Heart left ventricle (tissue), 16 donors: ENCODE measurements around the gene RPS29. TPM values are rescaled to one million over a fixed set of nuclear protein-coding genes. Genes with fewer than 3 reads are reported as not detected.
"Not testable (repeated sequence)": the region's sequence is repeated elsewhere in the genome, so short reads cannot be mapped to it uniquely, and the experiment has no call there.

Source experiments
- ATAC-seq, 4 donors: fragments of 200-7000 bp; cut with Tn5 transposase; one replicate each; pipeline ENCODE4 v1.9.1; 2020 to 2022; ENCODE audit warnings: moderate library complexity in 4 of 4, mild to moderate bottlenecking in 3 of 4, moderate number of reproducible peaks in 1 of 4
- DNase-seq, 5 donors: peaks; one replicate each; pipeline ENCODE4 v3.0.0-alpha.2; 2020
- H3K27ac ChIP-seq, 12 donors: fragments of 200-600 bp; sonication (generic) in 4 of 12; one replicate each; pipeline versions ENCODE4 v1.5.0 to v1.8.0; 2016 to 2022; ENCODE audit warnings: mild to moderate bottlenecking in 2 of 12
- H3K27me3 ChIP-seq, 9 donors: fragments of 200-600 bp; sonication (generic) in 2 of 9; one replicate each; pipeline versions ENCODE4 v1.5.1 to v1.8.0; 2016 to 2022; ENCODE audit warnings: mild to moderate bottlenecking in 3 of 9
- H3K36me3 ChIP-seq, 9 donors: fragments of 200-600 bp; sonication (generic) in 2 of 9; one replicate each; pipeline versions ENCODE4 v1.5.0 to v1.8.0; 2018 to 2022; ENCODE audit warnings: mild to moderate bottlenecking in 2 of 9
- H3K4me1 ChIP-seq, 12 donors: fragments of 200-600 bp; sonication (generic) in 4 of 12; one replicate each; pipeline versions ENCODE4 v1.5.0 to v1.8.0; 2016 to 2022; ENCODE audit warnings: mild to moderate bottlenecking in 3 of 12
- H3K4me3 ChIP-seq, 12 donors: fragments of 200-600 bp; sonication (generic) in 4 of 12; one replicate each; pipeline versions ENCODE4 v1.5.0 to v1.8.0; 2017 to 2022; ENCODE audit warnings: mild to moderate bottlenecking in 9 of 12, moderate library complexity in 4 of 12
- H3K9me3 ChIP-seq, 12 donors: fragments of 200-600 bp; sonication (generic) in 4 of 12; one replicate each; pipeline versions ENCODE4 v1.5.0 to v1.8.0; 2016 to 2022; ENCODE audit warnings: mild to moderate bottlenecking in 1 of 12
- POLR2A ChIP-seq, 2 donors: fragments of 450-650 bp; IDR thresholded peaks; one replicate each; pipeline ENCODE4 v1.6.1; 2017; ENCODE audit warnings: antibody characterized with exemption in 2 of 2, mild to moderate bottlenecking in 2 of 2, moderate library complexity in 2 of 2
- WGBS, 4 donors: extraction: QIAGEN DNeasy Blood & Tissue Kit in 2 of 4; methylation state at CpG; one replicate each; pipeline versions ENCODE4 v1.1.5 to v1.1.7; 2013 to 2018; 5-methylcytosine and 5-hydroxymethylcytosine counted together
- intact Hi-C, 10 donors: fragments of 100-400 bp; cut with DNase I; formaldehyde crosslinking; loops; one replicate each; pipeline versions ENCODE4 v1.11.1 to v1.14.2; 2022
- polyA plus RNA-seq, 2 donors: library from polyadenylated mRNA; stranded (reverse); fragments of 200-250 nt; gene quantifications; one replicate each; pipeline ENCODE4 v1.2.3, GENCODE V29; 2013
- total RNA-seq, 9 donors: library from RNA; depleted of rRNA in 2 of 9; stranded (reverse); fragments of >200 nt in 2 of 9; fragmentation: NEBNext Ultra II Directional in 3 of 9; extraction: Animal tissue kit (Norgen Biotek cat#: 25700) in 3 of 9; gene quantifications; one replicate each; pipeline versions ENCODE4 v1.1.0 to v1.2.4, GENCODE V29; 2016 to 2023
- TF ChIP-seq, protein P1 (sequence below), 12 donors: fragments of 200-600 bp; sonication (generic) in 4 of 12; IDR thresholded peaks; one replicate each; pipeline versions ENCODE4 v1.5.0 to v1.8.0; 2018 to 2022; ENCODE audit warnings: antibody characterized with exemption in 12 of 12, mild to moderate bottlenecking in 5 of 12
- donor health status: ischemic (EF 13 %, LVEDD 7.1; RV severe dilation, severe dysfunction).
- donor health status: healthy with polysubstance abuse.
- donor health status: DM: no; HTN: yes; CAD: no.
- donor health status: DM: no; HTN: no; CAD: no.
- donor health status: ischemic (EF 25% LVEDD 6.9; RV normal size, moderate dysfunction).
- donor health status: ischemic (EF 25% LVEDD 5.7; RV mildly dilated, moderate dysfunction).
- donor health status: healthy.
- donor health status: DM: yes; HTN: yes; CAD: no.
- donor health status: ischemic (EF 35%, LVEDD 5.7; RV mildly dilated, moderate dysfunction).
- donor health status: nonischemic (EF 11% LVEDD 7.7; RV severe dilation, severe dysfunction).
- donor health status: DM: yes; HTN: yes; CAD: no.
- donor health status: PGD.
- donor health status: ischemic (EF 29% LVEDD 5.4; RV normal size, mild dysfunction).
- donor health status: nonischemic (EF 23%, LVEDD 6.1; RV moderate dilation, normal function).

Gene RPS29
- total and polyA plus RNA-seq, 11 donors: 507 to 4,598 (median 922) TPM

DNA sequence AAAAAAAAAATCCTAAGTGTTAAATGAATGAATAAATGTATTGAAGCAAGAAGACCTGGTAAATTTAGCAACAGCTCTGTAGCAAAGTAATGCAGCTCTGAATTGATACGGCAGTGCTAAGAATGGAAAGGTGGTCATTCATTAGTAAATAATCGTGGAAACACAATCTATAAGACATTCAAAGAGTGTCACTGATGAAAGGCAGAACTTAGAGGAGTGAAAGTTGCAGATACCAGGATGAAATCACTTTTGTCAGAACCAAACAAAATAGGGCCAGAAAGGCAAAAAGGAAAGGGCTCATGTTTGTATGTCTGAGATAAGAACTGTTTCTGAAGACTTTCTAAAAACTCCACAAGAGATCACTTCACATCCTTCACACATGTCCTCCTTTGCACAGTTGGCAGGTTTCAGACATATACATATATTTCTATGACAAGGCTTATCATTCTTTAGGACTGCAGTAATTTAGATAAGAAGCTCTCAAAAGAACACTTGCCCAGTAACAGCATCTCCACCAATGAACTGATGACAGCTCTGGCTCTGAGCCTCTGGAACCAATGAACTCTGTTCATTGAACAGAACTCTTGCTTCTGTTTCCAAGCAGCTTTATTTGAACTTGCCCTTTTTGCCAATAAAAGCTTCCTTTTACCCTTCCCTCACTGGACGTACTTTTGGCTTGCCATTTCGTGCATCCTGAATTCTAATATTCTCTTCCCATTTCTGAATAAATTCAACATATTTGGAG, 8.3 kb upstream of the RPS29 start:
- no peaks in the 10 kb centered on the region for H3K9me3 ChIP-seq
- no peak for TF ChIP-seq POLR2A (IDR thresholded peaks at IDR 0.05)
- TF ChIP-seq, protein P1, sequence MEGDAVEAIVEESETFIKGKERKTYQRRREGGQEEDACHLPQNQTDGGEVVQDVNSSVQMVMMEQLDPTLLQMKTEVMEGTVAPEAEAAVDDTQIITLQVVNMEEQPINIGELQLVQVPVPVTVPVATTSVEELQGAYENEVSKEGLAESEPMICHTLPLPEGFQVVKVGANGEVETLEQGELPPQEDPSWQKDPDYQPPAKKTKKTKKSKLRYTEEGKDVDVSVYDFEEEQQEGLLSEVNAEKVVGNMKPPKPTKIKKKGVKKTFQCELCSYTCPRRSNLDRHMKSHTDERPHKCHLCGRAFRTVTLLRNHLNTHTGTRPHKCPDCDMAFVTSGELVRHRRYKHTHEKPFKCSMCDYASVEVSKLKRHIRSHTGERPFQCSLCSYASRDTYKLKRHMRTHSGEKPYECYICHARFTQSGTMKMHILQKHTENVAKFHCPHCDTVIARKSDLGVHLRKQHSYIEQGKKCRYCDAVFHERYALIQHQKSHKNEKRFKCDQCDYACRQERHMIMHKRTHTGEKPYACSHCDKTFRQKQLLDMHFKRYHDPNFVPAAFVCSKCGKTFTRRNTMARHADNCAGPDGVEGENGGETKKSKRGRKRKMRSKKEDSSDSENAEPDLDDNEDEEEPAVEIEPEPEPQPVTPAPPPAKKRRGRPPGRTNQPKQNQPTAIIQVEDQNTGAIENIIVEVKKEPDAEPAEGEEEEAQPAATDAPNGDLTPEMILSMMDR (IDR thresholded peaks at IDR 0.05): no peak
- intact Hi-C loops: no loop called here
- H3K36me3 ChIP-seq: no peaks in the 10 kb centered on the region
- H3K27me3 ChIP-seq: no peaks in the 10 kb centered on the region
- ATAC-seq: peak in 2 of 4 donors; percentile 16 to 52
- peak overlapping the region in 8 of 12 donors; percentile 11 to 64 (median 26) for H3K27ac ChIP-seq
- H3K4me3 ChIP-seq: no peak overlapping the region
- peaks cover 0 to 29% (median 7%) of the 10 kb centered on the region in 12 donors for H3K4me1 ChIP-seq
- no peak for DNase-seq
- 13 to 15% (median 13%) methylated on average over 4 of the region's 4 CpGs for WGBS, 4 donors

DNA sequence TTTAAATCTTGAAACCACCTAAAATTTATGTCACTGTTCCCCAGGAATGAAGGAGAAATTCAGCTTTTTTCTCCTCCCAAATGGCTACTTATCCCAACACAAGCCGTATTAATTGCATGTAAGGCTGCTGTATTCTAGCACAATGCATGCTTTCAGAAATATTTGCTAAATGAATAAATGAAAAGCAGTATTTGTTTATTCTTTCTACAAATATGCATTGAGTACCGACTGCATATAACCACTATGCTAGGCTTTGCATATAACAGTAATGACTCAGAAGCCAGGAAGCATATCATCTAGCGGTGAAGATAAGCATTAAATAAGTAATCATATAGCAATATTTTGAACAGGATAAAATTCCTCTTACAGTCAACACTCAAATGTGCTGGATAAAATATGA, 6.8 kb upstream of the RPS29 start:
- H3K4me3 ChIP-seq: no peak overlapping the region
- intact Hi-C loops: no loop called here
- TF ChIP-seq POLR2A (IDR thresholded peaks at IDR 0.05): no peak
- TF ChIP-seq, protein P1 (IDR thresholded peaks at IDR 0.05): no peak
- 63 to 77% (median 71%) methylated on average over 3 of the region's 3 CpGs for WGBS, 4 donors
- H3K27me3 ChIP-seq: no peaks in the 10 kb centered on the region
- DNase-seq: no peak
- no peak overlapping the region for H3K27ac ChIP-seq
- H3K4me1 ChIP-seq: peaks cover 0 to 28% (median 7%) of the 10 kb centered on the region in 12 donors
- no peaks in the 10 kb centered on the region for H3K9me3 ChIP-seq
- H3K36me3 ChIP-seq: no peaks in the 10 kb centered on the region
- no peak for ATAC-seq

DNA sequence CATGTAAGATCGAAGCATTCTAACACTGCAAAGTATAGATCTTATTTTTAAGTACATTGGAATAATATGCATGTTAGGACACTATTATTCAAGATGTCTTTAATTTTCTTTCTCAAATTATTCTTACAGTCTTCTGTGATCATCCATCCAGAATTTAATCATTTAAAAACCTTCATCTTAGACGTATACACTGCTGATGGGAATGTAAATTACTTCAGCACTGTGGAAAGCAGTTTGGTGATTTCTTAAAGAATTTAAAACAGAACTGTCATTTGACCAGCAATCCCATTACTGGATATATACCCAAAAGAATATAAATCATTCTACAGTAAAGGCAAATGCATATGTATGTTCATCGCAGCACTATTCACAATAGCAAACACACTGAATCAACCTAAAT, 3.2 kb upstream of the RPS29 start:
- H3K4me1 ChIP-seq: peaks cover 0 to 21% (median 9%) of the 10 kb centered on the region in 12 donors
- no peaks in the 10 kb centered on the region for H3K9me3 ChIP-seq
- TF ChIP-seq, protein P1 (IDR thresholded peaks at IDR 0.05): no peak
- TF ChIP-seq POLR2A (IDR thresholded peaks at IDR 0.05): no peak
- no peak overlapping the region for H3K27ac ChIP-seq
- WGBS, 4 donors: 88 to 92% (median 90%) methylated on average over 3 of the region's 3 CpGs
- ATAC-seq: no peak
- H3K36me3 ChIP-seq: peaks cover 0 to 7% (median 2%) of the 10 kb centered on the region in 9 donors
- intact Hi-C loops: loop anchor here in 3 of 10 donors (5.0 kb wide), 1 partner anchor 33 kb away; the partner anchor contains the start of genes MGAT2 (in 3 of the 3) and RPL36AL (in 3 of the 3)
- no peak overlapping the region for H3K4me3 ChIP-seq
- H3K27me3 ChIP-seq: no peaks in the 10 kb centered on the region
- no peak for DNase-seq

DNA sequence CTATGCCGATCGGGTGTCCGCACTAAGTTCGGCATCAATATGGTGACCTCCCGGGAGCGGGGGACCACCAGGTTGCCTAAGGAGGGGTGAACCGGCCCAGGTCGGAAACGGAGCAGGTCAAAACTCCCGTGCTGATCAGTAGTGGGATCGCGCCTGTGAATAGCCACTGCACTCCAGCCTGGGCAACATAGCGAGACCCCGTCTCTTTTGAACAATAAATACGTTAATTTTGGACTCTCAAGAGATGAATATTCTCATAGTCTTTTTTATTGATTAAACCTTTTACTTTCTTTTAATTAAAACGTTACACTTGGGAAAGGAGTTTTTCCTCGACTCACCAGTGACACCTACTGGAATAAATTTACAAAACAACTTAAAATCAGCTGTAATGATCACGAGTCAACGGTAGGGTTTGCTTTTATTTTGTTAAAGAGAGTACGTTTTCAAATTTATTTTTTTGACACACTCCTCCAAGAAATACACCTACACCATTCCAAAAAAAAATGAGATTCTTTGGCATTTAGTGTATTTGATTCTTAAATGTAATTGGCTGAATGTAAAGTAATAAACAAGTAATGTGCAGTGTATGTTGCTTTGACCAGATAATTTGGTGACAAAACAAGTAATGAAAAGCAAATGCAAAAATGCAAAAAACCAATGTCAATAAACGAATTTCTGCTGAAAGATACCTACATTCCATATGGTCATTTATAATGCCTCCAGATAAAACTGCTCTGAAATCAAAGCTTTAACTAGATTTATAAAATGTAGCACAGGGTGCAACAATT, 687 bp upstream of the RPS29 start:
- peak overlapping the region; percentile 72 to 100 (median 90) for H3K4me3 ChIP-seq
- DNase-seq (no peak), ATAC-seq (peak in 3 of 4 donors; percentile 14 to 31 (median 29))
- H3K27me3 ChIP-seq: no peaks in the 10 kb centered on the region
- TF ChIP-seq POLR2A (IDR thresholded peaks at IDR 0.05): no peak
- TF ChIP-seq, protein P1 (IDR thresholded peaks at IDR 0.05): peak; percentile 71 to 91 (median 82)
- no peaks in the 10 kb centered on the region for H3K9me3 ChIP-seq
- H3K36me3 ChIP-seq: peaks cover 0 to 32% (median 26%) of the 10 kb centered on the region in 9 donors
- peaks cover 0 to 39% (median 17%) of the 10 kb centered on the region in 12 donors for H3K4me1 ChIP-seq
- H3K27ac ChIP-seq: peak overlapping the region; percentile 56 to 98 (median 93)
- intact Hi-C loops: loop anchor here in 4 of 10 donors (1.0 to 5.0 kb wide), 2 partner anchors 11 to 35 kb away; partner anchors contain the start of genes MGAT2 (in 3 of the 4), RPL36AL (in 3 of the 4) and LRR1 (in 1 of the 4)
- WGBS, 4 donors: 1 to 3% (median 2%) methylated on average over 11 to 13 of the region's 21 CpGs

DNA sequence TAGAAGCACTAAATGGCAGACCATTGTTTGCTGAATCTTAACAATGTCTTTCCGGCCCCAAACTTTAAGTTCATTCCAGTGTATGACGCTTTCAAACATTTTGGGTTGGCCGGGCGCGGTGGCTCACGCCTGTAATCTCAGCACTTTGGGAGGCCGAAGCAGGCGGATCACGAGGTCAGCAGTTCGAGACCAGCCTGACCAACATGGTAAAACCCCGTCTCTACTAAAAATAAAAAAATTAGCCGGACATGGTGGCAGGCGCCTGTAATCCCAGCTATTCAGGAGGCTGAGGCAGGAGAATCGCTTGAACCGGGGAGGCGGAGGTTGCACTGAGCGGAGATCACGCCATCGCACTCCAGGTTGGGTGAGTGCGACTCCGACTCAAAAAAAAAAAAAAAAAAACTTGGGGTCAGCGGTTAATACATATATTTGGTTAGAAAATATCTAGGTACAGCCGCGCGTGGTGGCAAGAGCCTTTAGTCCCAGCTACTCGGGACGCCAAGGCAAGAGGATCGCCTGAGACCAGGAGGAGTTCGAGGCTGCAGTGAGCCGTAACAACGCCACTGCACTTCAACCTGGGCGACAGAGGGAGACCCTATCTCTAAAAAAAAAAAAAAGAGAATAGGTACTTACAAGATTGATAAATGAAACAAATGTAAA, 1.1 kb downstream of the RPS29 start:
- intact Hi-C loops: loop anchor here in 3 of 10 donors (5.0 kb wide), 1 partner anchor 37 kb away; the partner anchor contains the start of genes MGAT2 (in 3 of the 3) and RPL36AL (in 3 of the 3)
- H3K27me3 ChIP-seq, ATAC-seq, DNase-seq, H3K9me3 ChIP-seq: not testable (repeated sequence)
- Histone ChIP-seq H3K36me3 (peaks cover 0 to 32% (median 26%) of the 10 kb centered on the region in 9 donors), H3K27ac (peak overlapping the region in 11 of 12 donors; percentile 80 to 98 (median 93)), H3K4me1 (peaks cover 0 to 39% (median 19%) of the 10 kb centered on the region in 12 donors), H3K4me3 (peak overlapping the region; percentile 72 to 100 (median 90))
- WGBS, 4 donors: 21 to 29% (median 25%) methylated on average over 32 of the region's 32 CpGs
